IMR-90 (cell line): Measurements from ENCODE around the gene TEAD2. TPM values are rescaled to one million over a fixed set of nuclear protein-coding genes. Genes with fewer than 3 reads are reported as not detected.

Source experiments
- ATAC-seq: fragments of 200-7000 bp; cut with Tn5 transposase; 2 replicates; pipeline ENCODE4 v1.9.1; 2020; ENCODE audit warnings: low read depth, mild to moderate bottlenecking, moderate library complexity
- BruUV-seq: library from RNA; stranded (reverse); fragments of 400-500 nt; replicated peaks from 2 replicates; lab custom pipeline; 2021; lab: Mats Ljungman, UMichigan
- CTCF ChIA-PET: fragments of 300-600 bp; formaldehyde crosslinking; extraction: SDS; loops from one replicate; lab custom pipeline; 2021; ENCODE audit warnings: antibody characterized with exemption; lab: Yijun Ruan, JAX
- POLR2A ChIA-PET: fragments of 300-600 bp; sonication (Branson Sonifier 250); formaldehyde crosslinking; loops from one replicate; lab custom pipeline; 2022; ENCODE audit warnings: antibody characterized with exemption; ENCODE audit not compliant: unreplicated experiment; lab: Charles Lee
- DNase-seq: peaks from one replicate; pipeline ENCODE4 v3.0.0; 2013
- H2AFZ ChIP-seq: replicated peaks from 2 replicates; pipeline ENCODE3; 2013; ENCODE audit warnings: low read length, mild to moderate bottlenecking; ENCODE audit not compliant: poor library complexity
- H2AK5ac ChIP-seq: 2 replicates; pipeline ENCODE4 v1.6.1; 2013; ENCODE audit warnings: low read depth, low read length, inconsistent platforms
- H2AK9ac ChIP-seq: replicated peaks from 2 replicates; pipeline ENCODE3; 2013; ENCODE audit warnings: mild to moderate bottlenecking, low read depth, low read length, moderate library complexity; ENCODE audit not compliant: poor library complexity
- H2BK120ac ChIP-seq: 2 replicates; pipeline ENCODE4 v1.6.1; 2013; ENCODE audit warnings: low read depth, low read length, inconsistent platforms
- H2BK15ac ChIP-seq: 3 replicates; pipeline ENCODE4 v1.6.1; 2013; ENCODE audit warnings: low read depth, low read length, inconsistent platforms
- H2BK20ac ChIP-seq: 2 replicates; pipeline ENCODE4 v1.6.1; 2013; ENCODE audit warnings: low read depth, mild to moderate bottlenecking, inconsistent platforms, low read length, moderate library complexity
- H2BK5ac ChIP-seq: 2 replicates; pipeline ENCODE4 v1.6.1; 2013; ENCODE audit warnings: mild to moderate bottlenecking, low read depth, low read length, inconsistent platforms; ENCODE audit not compliant: poor library complexity, severe bottlenecking
- H3K14ac ChIP-seq: replicated peaks from 2 replicates; pipeline ENCODE4 v1.6.1; 2013; ENCODE audit warnings: low read depth, low read length, inconsistent platforms
- H3K18ac ChIP-seq: 2 replicates; pipeline ENCODE4 v1.6.1; 2013; ENCODE audit warnings: low read depth, low read length, control low read depth
- H3K23ac ChIP-seq: 2 replicates; pipeline ENCODE4 v1.6.1; 2013; ENCODE audit warnings: low read depth, low read length, inconsistent platforms
- H3K27ac ChIP-seq: 2 replicates; pipeline ENCODE4 v1.5.1; 2013; ENCODE audit warnings: mild to moderate bottlenecking, control low read depth, low read length; ENCODE audit not compliant: insufficient read depth
- H3K27me3 ChIP-seq: 2 replicates; pipeline ENCODE4 v1.6.1; 2013; ENCODE audit warnings: low read length; ENCODE audit not compliant: control insufficient read depth, insufficient read depth
- H3K36me3 ChIP-seq: 2 replicates; pipeline ENCODE4 v1.6.1; 2013; ENCODE audit warnings: low read length, mixed read lengths; ENCODE audit not compliant: control insufficient read depth, insufficient read depth
- H3K4ac ChIP-seq: 2 replicates; pipeline ENCODE4 v1.6.1; 2013; ENCODE audit warnings: low read depth, low read length, inconsistent platforms
- H3K4me1 ChIP-seq: 2 replicates; pipeline ENCODE4 v1.6.1; 2013; ENCODE audit warnings: low read length, mixed read lengths; ENCODE audit not compliant: control insufficient read depth, insufficient read depth
- H3K4me2 ChIP-seq: 2 replicates; pipeline ENCODE4 v1.6.1; 2013; ENCODE audit warnings: low read depth, mild to moderate bottlenecking, control low read depth, low read length, moderate library complexity
- H3K4me3 ChIP-seq: 2 replicates; pipeline ENCODE4 v1.5.1; 2013; ENCODE audit warnings: low read depth, mild to moderate bottlenecking, control low read depth, low read length, moderate library complexity; ENCODE audit not compliant: insufficient read depth
- H3K56ac ChIP-seq: 2 replicates; pipeline ENCODE4 v1.6.1; 2013; ENCODE audit warnings: low read length, inconsistent platforms; ENCODE audit not compliant: insufficient read depth; ENCODE audit errors: extremely low read depth
- H3K79me1 ChIP-seq, 2 experiments: 2 replicates each; pipeline ENCODE4 v1.6.1; 2013; ENCODE audit warnings: low read length in 2 of 2, inconsistent platforms in 1 of 2, low read depth in 1 of 2
- H3K9ac ChIP-seq: 2 replicates; pipeline ENCODE4 v1.6.1; 2013; ENCODE audit warnings: low read depth, low read length, control low read depth
- H3K9me1 ChIP-seq: 2 replicates; pipeline ENCODE4 v1.6.1; 2013; ENCODE audit warnings: low read length, inconsistent platforms; ENCODE audit not compliant: insufficient read depth
- H3K9me3 ChIP-seq: 2 replicates; pipeline ENCODE4 v1.6.1; 2013; ENCODE audit warnings: low read length; ENCODE audit not compliant: control insufficient read depth, insufficient read depth
- H4K20me1 ChIP-seq: 2 replicates; pipeline ENCODE4 v1.6.1; 2013; ENCODE audit warnings: low read length, inconsistent platforms; ENCODE audit not compliant: insufficient read depth
- H4K5ac ChIP-seq: 2 replicates; pipeline ENCODE4 v1.6.1; 2013; ENCODE audit warnings: mild to moderate bottlenecking, low read depth, low read length, control low read depth
- H4K8ac ChIP-seq, 2 experiments: 2 replicates each; pipeline ENCODE4 v1.6.1; 2013; ENCODE audit warnings: low read depth in 2 of 2, low read length in 2 of 2, control low read depth in 1 of 2, inconsistent platforms in 1 of 2
- H4K91ac ChIP-seq: 2 replicates; pipeline ENCODE4 v1.6.1; 2013; ENCODE audit warnings: low read depth, low read length, inconsistent platforms; ENCODE audit not compliant: insufficient read depth
- BHLHE40 ChIP-seq: fragments of 150-350 bp; IDR thresholded peaks from 2 replicates; pipeline ENCODE4 v1.6.1; 2016; ENCODE audit warnings: mild to moderate bottlenecking, low read depth, low read length
- CEBPB ChIP-seq: IDR thresholded peaks from 2 replicates; pipeline ENCODE4 v1.6.1; 2012; ENCODE audit warnings: low read depth, low read length, improper control_type of control experiment
- CHD1 ChIP-seq: IDR thresholded peaks from 2 replicates; pipeline ENCODE4 v1.6.1; 2012; ENCODE audit warnings: low read depth, low read length, improper control_type of control experiment
- CTCF ChIP-seq: conservative IDR thresholded peaks from 2 replicates; pipeline ENCODE4 v1.5.1; 2012; ENCODE audit warnings: mild to moderate bottlenecking, low read depth, low read length, improper control_type of control experiment
- ELK1 ChIP-seq: fragments of 150-350 bp; IDR thresholded peaks from 2 replicates; pipeline ENCODE4 v1.6.1; 2016; ENCODE audit warnings: low read depth, mild to moderate bottlenecking, low read length, moderate library complexity, borderline replicate concordance
- FOS ChIP-seq: fragments of 150-350 bp; IDR thresholded peaks from 2 replicates; pipeline ENCODE4 v1.6.1; 2016; ENCODE audit warnings: low read depth, low read length
- MAZ ChIP-seq: IDR thresholded peaks from 2 replicates; pipeline ENCODE4 v1.6.1; 2012; ENCODE audit warnings: low read depth, mild to moderate bottlenecking, low read length, improper control_type of control experiment, moderate library complexity, borderline replicate concordance
- MXI1 ChIP-seq: IDR thresholded peaks from 2 replicates; pipeline ENCODE4 v1.6.1; 2012; ENCODE audit warnings: low read depth, mild to moderate bottlenecking, low read length, moderate library complexity, borderline replicate concordance
- NFE2L2 ChIP-seq: fragments of 150-350 bp; IDR thresholded peaks from 2 replicates; pipeline ENCODE4 v1.6.1; 2016; ENCODE audit warnings: low read depth, mild to moderate bottlenecking, low read length
- POLR2A ChIP-seq: IDR thresholded peaks from 2 replicates; pipeline ENCODE4 v1.6.1; 2012; ENCODE audit warnings: mild to moderate bottlenecking, low read depth, low read length
- RAD21 ChIP-seq: IDR thresholded peaks from 2 replicates; pipeline ENCODE4 v1.6.1; 2012; ENCODE audit warnings: low read length, improper control_type of control experiment
- RCOR1 ChIP-seq: IDR thresholded peaks from 2 replicates; pipeline ENCODE4 v1.6.1; 2012; ENCODE audit warnings: mild to moderate bottlenecking, low read length, improper control_type of control experiment; ENCODE audit not compliant: insufficient replicate concordance
- RFX5 ChIP-seq: IDR thresholded peaks from 2 replicates; pipeline ENCODE4 v1.8.0; 2012; ENCODE audit warnings: low read depth, mild to moderate bottlenecking, low read length, moderate library complexity
- SMC3 ChIP-seq: fragments of 150-350 bp; IDR thresholded peaks from 2 replicates; pipeline ENCODE4 v1.6.1; 2016; ENCODE audit warnings: low read depth, mild to moderate bottlenecking, antibody characterized with exemption, low read length, moderate library complexity
- USF2 ChIP-seq: fragments of 150-350 bp; IDR thresholded peaks from 2 replicates; pipeline ENCODE4 v1.6.1; 2017; ENCODE audit warnings: mild to moderate bottlenecking, antibody characterized with exemption, low read length, low read depth
- WGBS, 2 experiments: methylation state at CpG; one replicate each; pipeline versions ENCODE4 v1.1.5 to v1.1.7; 2013; ENCODE audit warnings: missing lambda C conversion rate in 2 of 2; ENCODE audit not compliant: insufficient read length in 1 of 2; ENCODE audit errors: extremely low coverage in 2 of 2; 5-methylcytosine and 5-hydroxymethylcytosine counted together
- dilution Hi-C: fragments of 300-500 bp; cut with HindIII; formaldehyde crosslinking; loops from one replicate; pipeline ENCODE4 v1.14.3; 2018; ENCODE audit warnings: low sequenced_read_pairs; ENCODE audit not compliant: unreplicated experiment
- in situ Hi-C: fragments of 300-500 bp; cut with MboI; formaldehyde crosslinking; loops from 3 replicates; pipeline ENCODE4 v1.14.3; 2019; ENCODE audit warnings: low sequenced_read_pairs, inconsistent platforms, mixed read lengths
- intact Hi-C: fragments of 100-400 bp; cut with micrococcal nuclease; formaldehyde crosslinking; loops from 2 replicates; pipeline ENCODE4 v1.10.0; 2022
- polyA plus RNA-seq, 3 experiments: library from polyadenylated mRNA; depleted of rRNA; stranded (reverse); fragments of >200 nt; gene quantifications; 2 replicates each; pipeline ENCODE4 v1.2.3, GENCODE V29; 2012; ENCODE audit warnings: low replicate concordance in 1 of 3
- total RNA-seq: library from RNA; depleted of rRNA; stranded (reverse); fragments of >200 nt; gene quantifications from 2 replicates; pipeline ENCODE4 v1.2.3, GENCODE V29; 2012

Gene TEAD2
- total and polyA plus RNA-seq, 2 of the 4 experiments (the other 2 are of a cell fraction) = 30.8 to 33.6 TPM

DNA sequence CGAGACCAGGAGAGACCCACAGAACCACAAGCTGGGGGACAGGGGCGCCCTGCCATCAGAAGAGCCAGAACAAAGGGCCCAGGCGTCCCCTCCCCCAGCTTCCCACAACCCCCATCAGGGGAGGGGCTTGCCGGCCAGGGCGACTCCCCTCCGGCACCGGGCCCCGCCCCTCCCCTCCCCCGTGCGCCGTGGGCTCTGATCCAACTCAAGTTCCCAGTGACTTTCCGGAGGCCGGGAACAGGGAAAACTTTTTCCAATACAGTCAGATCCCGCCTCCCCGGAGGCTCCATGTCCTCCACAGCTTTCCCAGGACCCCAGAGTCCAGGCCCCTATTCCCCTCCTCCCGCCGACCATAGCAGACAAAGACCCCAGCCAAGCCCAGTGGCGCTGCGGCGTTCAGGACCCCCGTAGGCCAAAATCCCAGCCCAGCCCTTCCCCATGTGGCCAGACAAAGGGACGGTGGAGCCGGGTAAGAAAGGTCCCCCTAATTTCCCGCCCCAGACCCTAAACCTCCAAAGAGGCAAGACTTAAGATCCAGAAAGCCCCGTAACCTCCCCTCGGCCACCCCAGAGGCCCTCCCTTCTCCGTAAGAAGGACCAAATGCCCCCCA is 673 bp downstream of the TEAD2 start:
- Histone ChIP-seq H2AK5ac (peak overlapping the region; percentile 100), H3K4me2 (peak overlapping the region; percentile 96), H2BK120ac (peak overlapping the region; percentile 88), H3K4me3 (peak overlapping the region; percentile 82), H3K9ac (peak overlapping the region; percentile 100), H3K27me3 (no peaks in the 10 kb centered on the region), H4K20me1 (peaks cover 6% of the 10 kb centered on the region; the same call in 1 of the 2 replicates), H3K27ac (peak overlapping the region; percentile 99), H4K5ac (peak overlapping the region; percentile 100), H2BK5ac (peak overlapping the region; percentile 81), H3K56ac (peak overlapping the region; percentile 86), H3K36me3 (peaks cover 24% of the 10 kb centered on the region), H3K9me3 (no peaks in the 10 kb centered on the region), H3K79me1 (peaks cover 12 to 60% of the 10 kb centered on the region in 2 experiments), H4K8ac (peak overlapping the region; percentile 99 to 100), H3K4me1 (peaks cover 3% of the 10 kb centered on the region; the same call in 1 of the 2 replicates), H2AK9ac (peak overlapping the region; percentile 100), H3K23ac (peak overlapping the region; percentile 100), H4K91ac (peak overlapping the region; percentile 99), H3K18ac (peak overlapping the region; percentile 99), H3K14ac (peak overlapping the region; percentile 100), H2AFZ (peak overlapping the region; percentile 96), H3K9me1 (peaks cover 16% of the 10 kb centered on the region), H3K4ac (peak overlapping the region; percentile 100), H2BK15ac (peak overlapping the region; percentile 65; the same call in 1 of the 3 replicates), H2BK20ac (0 out of 2 replicates have a peak overlapping the region, but pooled peaks have one; percentile 55)
- ATAC-seq (peak; percentile 49), DNase-seq (peak; percentile 80)
- CTCF ChIA-PET = no interaction called here
- in situ Hi-C loops = no loop called here
- POLR2A ChIA-PET = interaction anchor here (0.6 to 1.0 kb wide), 2 partner anchors 10 to 1403 kb away, joined by 3 read pairs; no protein-coding TSS in a partner anchor
- 0% methylated on average over 6 of the region's 27 CpGs; no CpG with 5 or more reads in 1 of the 2 experiments for WGBS, 2 experiments
- intact Hi-C loops = no loop called here
- BruUV-seq = no TSS peak
- dilution Hi-C loops = no loop called here
- TF ChIP-seq SMC3 (no peak), RAD21 (no peak), CHD1 (no peak), ELK1 (no peak), NFE2L2 (no peak), MXI1 (peak; percentile 24; the same call in 1 of the 2 replicates), RCOR1 (no peak), CEBPB (no peak), FOS (no peak), POLR2A (peak; percentile 74), CTCF (no peak), USF2 (no peak), MAZ (peak; percentile 86), BHLHE40 (no peak; the same call in 1 of the 2 replicates), RFX5 (no peak)
